GM23338 (cell line): ENCODE results near the gene CDNF. TPM values are rescaled to one million over a fixed set of nuclear protein-coding genes. Genes with fewer than 3 reads are reported as not detected.
A peak's percentile ranks its signal among the peaks of the same experiment; 100 is the strongest.

ENCODE experiments used
- ATAC-seq: fragments of 200-7000 bp; cut with Tn5 transposase; 3 replicates; pipeline ENCODE4 v1.9.1; 2020
- DNase-seq: peaks from one replicate; pipeline ENCODE4 v3.0.0-alpha.2; 2015; ENCODE audit warnings: low spot score
- H2AFZ ChIP-seq: fragments of 200-600 bp; sonication (generic); 2 replicates; pipeline ENCODE4 v1.8.0; 2016; ENCODE audit warnings: antibody characterized with exemption, mild to moderate bottlenecking, moderate library complexity
- H3F3A ChIP-seq: fragments of 200-600 bp; sonication (generic); replicated peaks from 2 replicates; pipeline ENCODE4 v1.8.0; 2017; ENCODE audit warnings: antibody characterized with exemption, mixed run types, low read depth
- H3K27ac ChIP-seq: fragments of 200-600 bp; sonication (generic); 2 replicates; pipeline ENCODE4 v1.6.1; 2016; ENCODE audit warnings: low read depth
- H3K27me3 ChIP-seq: fragments of 200-600 bp; sonication (generic); 2 replicates; pipeline ENCODE4 v1.8.0; 2016; ENCODE audit warnings: mild to moderate bottlenecking, mixed run types, moderate library complexity; ENCODE audit not compliant: insufficient read depth
- H3K36me3 ChIP-seq: fragments of 200-600 bp; sonication (generic); 2 replicates; pipeline ENCODE4 v1.8.0; 2016; ENCODE audit warnings: mild to moderate bottlenecking; ENCODE audit not compliant: insufficient read depth
- H3K4me1 ChIP-seq: fragments of 200-600 bp; sonication (generic); 2 replicates; pipeline ENCODE4 v1.8.0; 2016; ENCODE audit warnings: mild to moderate bottlenecking, moderate library complexity; ENCODE audit not compliant: insufficient read depth
- H3K4me2 ChIP-seq: fragments of 200-600 bp; sonication (generic); 2 replicates; pipeline ENCODE4 v1.7.1; 2017; ENCODE audit warnings: mixed run types
- H3K4me3 ChIP-seq: fragments of 200-600 bp; sonication (generic); 2 replicates; pipeline ENCODE4 v1.6.1; 2016; ENCODE audit warnings: mixed run types
- H3K79me2 ChIP-seq: fragments of 200-600 bp; sonication (generic); replicated peaks from 2 replicates; pipeline ENCODE4 v1.8.0; 2017; ENCODE audit warnings: mild to moderate bottlenecking; ENCODE audit not compliant: insufficient read depth
- H3K9me2 ChIP-seq: fragments of 200-600 bp; sonication (generic); 2 replicates; pipeline ENCODE4 v1.8.0; 2017; ENCODE audit not compliant: insufficient read depth
- H4K20me1 ChIP-seq: fragments of 200-600 bp; sonication (generic); replicated peaks from 2 replicates; pipeline ENCODE4 v1.8.0; 2017; ENCODE audit warnings: mild to moderate bottlenecking; ENCODE audit not compliant: insufficient read depth
- H3K27ac Mint-ChIP-seq: 2 replicates; pipeline ENCODE4 v1.8.0; 2020; ENCODE audit warnings: inconsistent platforms, mild to moderate bottlenecking, moderate library complexity, mixed read lengths
- H3K27me3 Mint-ChIP-seq: 3 replicates; pipeline ENCODE4 v1.8.0; 2022; ENCODE audit warnings: low read depth, mild to moderate bottlenecking, moderate library complexity, mixed read lengths, inconsistent platforms; ENCODE audit not compliant: insufficient read depth, poor library complexity
- H3K36me3 Mint-ChIP-seq: 3 replicates; pipeline ENCODE4 v1.8.0; 2021; ENCODE audit warnings: low read depth, mild to moderate bottlenecking, inconsistent platforms, moderate library complexity, mixed read lengths
- H3K4me1 Mint-ChIP-seq: 3 replicates; pipeline ENCODE4 v1.8.0; 2020; ENCODE audit warnings: mild to moderate bottlenecking, inconsistent platforms, mixed read lengths
- H3K4me3 Mint-ChIP-seq: 3 replicates; pipeline ENCODE4 v1.8.0; 2021; ENCODE audit warnings: moderate library complexity, mild to moderate bottlenecking, inconsistent platforms, mixed read lengths
- H3K9me3 Mint-ChIP-seq: 3 replicates; pipeline ENCODE4 v1.8.0; 2020; ENCODE audit warnings: moderate library complexity, mild to moderate bottlenecking, inconsistent platforms, mixed read lengths
- EZH2phosphoT487 ChIP-seq: fragments of 200-600 bp; sonication (generic); IDR thresholded peaks from one replicate; pipeline ENCODE4 v1.8.1; 2018; ENCODE audit warnings: antibody characterized with exemption; ENCODE audit not compliant: unreplicated experiment
- STAT1 ChIP-seq: IDR thresholded peaks from one replicate; pipeline ENCODE4 v1.6.1; 2016; ENCODE audit warnings: antibody characterized with exemption; ENCODE audit not compliant: unreplicated experiment
- ZNF114 ChIP-seq: fragments of 250-450 bp; sonication (Bioruptor Pico); IDR thresholded peaks from 2 replicates; pipeline ENCODE4 v1.5.0; 2020; ENCODE audit warnings: mild to moderate bottlenecking, moderate library complexity
- polyA plus RNA-seq: library from polyadenylated mRNA; unstranded; fragments of >200 nt; fragmentation: Nextera tagmentation; extraction: Ambion mirVana; gene quantifications from 2 replicates; pipeline ENCODE4 v1.2.1, GENCODE V29; 2016
- total RNA-seq: library from RNA; depleted of rRNA; stranded (reverse); fragments of >200 nt; shearing (Covaris generic); gene quantifications from 2 replicates; pipeline ENCODE4 v1.2.3, GENCODE V29; 2014
- TF ChIP-seq, protein P1 (sequence below): fragments of 250-450 bp; sonication (Bioruptor Pico); IDR thresholded peaks from 2 replicates; pipeline ENCODE4 v1.5.0; 2020; ENCODE audit warnings: mild to moderate bottlenecking, moderate library complexity

CDNF gene
- total and polyA plus RNA-seq, 2 experiments from 2014 or later: 0.26 to 1.1 TPM

DNA sequence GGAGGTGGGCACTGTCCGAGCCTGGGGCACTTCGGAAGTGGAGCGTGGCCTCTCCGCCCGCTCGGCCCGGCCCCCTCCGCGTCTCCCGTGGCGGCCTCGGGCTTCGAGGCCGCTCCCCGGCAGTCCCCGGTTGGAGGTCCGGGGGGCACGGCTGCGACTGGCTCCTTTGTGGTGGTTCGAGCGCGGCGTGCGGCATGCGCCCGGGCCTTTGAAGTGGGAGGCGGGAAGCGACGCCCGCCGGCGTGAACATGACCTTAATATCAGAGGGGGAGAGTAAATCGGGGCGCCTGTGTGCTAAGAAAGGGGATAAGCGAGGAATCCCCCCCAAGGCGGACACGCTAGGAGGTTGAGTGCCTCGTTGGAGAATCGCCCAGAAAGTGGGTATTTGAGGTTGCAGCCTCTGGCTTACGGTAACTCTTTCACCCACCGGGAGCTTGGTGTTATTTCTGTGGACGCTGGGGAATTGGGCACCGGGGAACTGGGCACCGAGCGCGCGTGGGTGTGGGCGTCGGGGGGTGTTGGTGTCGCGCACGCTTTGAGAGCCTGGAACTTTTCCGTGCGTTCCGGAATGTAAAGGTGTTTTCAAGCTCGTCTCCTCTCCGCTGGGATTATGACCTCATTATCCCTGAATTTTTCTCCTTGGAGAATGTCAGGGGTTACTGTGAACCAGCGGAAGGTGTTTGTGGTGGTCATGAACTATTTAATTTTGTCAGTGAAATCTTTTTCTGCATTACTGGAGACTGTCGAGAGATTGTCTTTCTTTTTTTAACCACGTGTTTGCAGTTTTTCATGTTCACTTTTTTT lies 41.5 kb upstream of the CDNF start:
- no peaks in the 10 kb centered on the region; the same call in 1 of the 2 replicates for H3K36me3 ChIP-seq
- Mint-ChIP-seq H3K4me1 (peaks cover 36% of the 10 kb centered on the region), H3K4me3 (peak overlapping the region; percentile 99), H3K27ac (peak overlapping the region; percentile 97), H3K9me3 (no peaks in the 10 kb centered on the region), H3K36me3 (peaks cover 8% of the 10 kb centered on the region), H3K27me3 (peaks cover 5% of the 10 kb centered on the region)
- H3K9me2 ChIP-seq: no peaks in the 10 kb centered on the region
- H2AFZ ChIP-seq: no peak overlapping the region
- TF ChIP-seq ZNF114 (CRISPR knock-in tag) (no peak), EZH2phosphoT487 (no peak), STAT1 (no peak)
- TF ChIP-seq, protein P1, sequence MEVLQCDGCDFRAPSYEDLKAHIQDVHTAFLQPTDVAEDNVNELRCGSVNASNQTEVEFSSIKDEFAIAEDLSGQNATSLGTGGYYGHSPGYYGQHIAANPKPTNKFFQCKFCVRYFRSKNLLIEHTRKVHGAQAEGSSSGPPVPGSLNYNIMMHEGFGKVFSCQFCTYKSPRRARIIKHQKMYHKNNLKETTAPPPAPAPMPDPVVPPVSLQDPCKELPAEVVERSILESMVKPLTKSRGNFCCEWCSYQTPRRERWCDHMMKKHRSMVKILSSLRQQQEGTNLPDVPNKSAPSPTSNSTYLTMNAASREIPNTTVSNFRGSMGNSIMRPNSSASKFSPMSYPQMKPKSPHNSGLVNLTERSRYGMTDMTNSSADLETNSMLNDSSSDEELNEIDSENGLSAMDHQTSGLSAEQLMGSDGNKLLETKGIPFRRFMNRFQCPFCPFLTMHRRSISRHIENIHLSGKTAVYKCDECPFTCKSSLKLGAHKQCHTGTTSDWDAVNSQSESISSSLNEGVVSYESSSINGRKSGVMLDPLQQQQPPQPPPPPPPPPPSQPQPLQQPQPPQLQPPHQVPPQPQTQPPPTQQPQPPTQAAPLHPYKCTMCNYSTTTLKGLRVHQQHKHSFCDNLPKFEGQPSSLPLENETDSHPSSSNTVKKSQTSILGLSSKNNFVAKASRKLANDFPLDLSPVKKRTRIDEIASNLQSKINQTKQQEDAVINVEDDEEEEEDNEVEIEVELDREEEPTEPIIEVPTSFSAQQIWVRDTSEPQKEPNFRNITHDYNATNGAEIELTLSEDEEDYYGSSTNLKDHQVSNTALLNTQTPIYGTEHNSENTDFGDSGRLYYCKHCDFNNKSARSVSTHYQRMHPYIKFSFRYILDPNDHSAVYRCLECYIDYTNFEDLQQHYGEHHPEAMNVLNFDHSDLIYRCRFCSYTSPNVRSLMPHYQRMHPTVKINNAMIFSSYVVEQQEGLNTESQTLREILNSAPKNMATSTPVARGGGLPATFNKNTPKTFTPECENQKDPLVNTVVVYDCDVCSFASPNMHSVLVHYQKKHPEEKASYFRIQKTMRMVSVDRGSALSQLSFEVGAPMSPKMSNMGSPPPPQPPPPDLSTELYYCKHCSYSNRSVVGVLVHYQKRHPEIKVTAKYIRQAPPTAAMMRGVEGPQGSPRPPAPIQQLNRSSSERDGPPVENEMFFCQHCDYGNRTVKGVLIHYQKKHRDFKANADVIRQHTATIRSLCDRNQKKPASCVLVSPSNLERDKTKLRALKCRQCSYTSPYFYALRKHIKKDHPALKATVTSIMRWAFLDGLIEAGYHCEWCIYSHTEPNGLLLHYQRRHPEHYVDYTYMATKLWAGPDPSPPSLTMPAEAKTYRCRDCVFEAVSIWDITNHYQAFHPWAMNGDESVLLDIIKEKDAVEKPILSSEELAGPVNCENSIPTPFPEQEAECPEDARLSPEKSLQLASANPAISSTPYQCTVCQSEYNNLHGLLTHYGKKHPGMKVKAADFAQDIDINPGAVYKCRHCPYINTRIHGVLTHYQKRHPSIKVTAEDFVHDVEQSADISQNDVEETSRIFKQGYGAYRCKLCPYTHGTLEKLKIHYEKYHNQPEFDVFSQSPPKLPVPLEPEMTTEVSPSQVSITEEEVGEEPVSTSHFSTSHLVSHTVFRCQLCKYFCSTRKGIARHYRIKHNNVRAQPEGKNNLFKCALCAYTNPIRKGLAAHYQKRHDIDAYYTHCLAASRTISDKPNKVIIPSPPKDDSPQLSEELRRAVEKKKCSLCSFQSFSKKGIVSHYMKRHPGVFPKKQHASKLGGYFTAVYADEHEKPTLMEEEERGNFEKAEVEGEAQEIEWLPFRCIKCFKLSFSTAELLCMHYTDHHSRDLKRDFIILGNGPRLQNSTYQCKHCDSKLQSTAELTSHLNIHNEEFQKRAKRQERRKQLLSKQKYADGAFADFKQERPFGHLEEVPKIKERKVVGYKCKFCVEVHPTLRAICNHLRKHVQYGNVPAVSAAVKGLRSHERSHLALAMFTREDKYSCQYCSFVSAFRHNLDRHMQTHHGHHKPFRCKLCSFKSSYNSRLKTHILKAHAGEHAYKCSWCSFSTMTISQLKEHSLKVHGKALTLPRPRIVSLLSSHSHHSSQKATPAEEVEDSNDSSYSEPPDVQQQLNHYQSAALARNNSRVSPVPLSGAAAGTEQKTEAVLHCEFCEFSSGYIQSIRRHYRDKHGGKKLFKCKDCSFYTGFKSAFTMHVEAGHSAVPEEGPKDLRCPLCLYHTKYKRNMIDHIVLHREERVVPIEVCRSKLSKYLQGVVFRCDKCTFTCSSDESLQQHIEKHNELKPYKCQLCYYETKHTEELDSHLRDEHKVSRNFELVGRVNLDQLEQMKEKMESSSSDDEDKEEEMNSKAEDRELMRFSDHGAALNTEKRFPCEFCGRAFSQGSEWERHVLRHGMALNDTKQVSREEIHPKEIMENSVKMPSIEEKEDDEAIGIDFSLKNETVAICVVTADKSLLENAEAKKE (CRISPR knock-in tag): no peak
- peak overlapping the region; percentile 43; the same call in 1 of the 2 replicates for H3K27ac ChIP-seq
- peaks cover 27% of the 10 kb centered on the region for H3K4me1 ChIP-seq
- H4K20me1 ChIP-seq: peaks cover 26% of the 10 kb centered on the region
- H3K4me3 ChIP-seq: peak overlapping the region; percentile 73
- DNase-seq: peak; percentile 52
- peak overlapping the region; percentile 70 for H3K4me2 ChIP-seq
- no peaks in the 10 kb centered on the region for H3K27me3 ChIP-seq
- peak; percentile 7; the same call in 2 of the 3 replicates for ATAC-seq
- no peaks in the 10 kb centered on the region for H3F3A ChIP-seq
- H3K79me2 ChIP-seq: peaks cover 65% of the 10 kb centered on the region
